HepG2 (cell line): ENCODE results near the gene IGSF5. TPM values are rescaled to one million over a fixed set of nuclear protein-coding genes. Genes with fewer than 3 reads are reported as not detected.

ENCODE experiments used
- ATAC-seq: fragments of 200-7000 bp; cut with Tn5 transposase; 3 replicates; pipeline ENCODE4 v1.9.1; 2020; ENCODE audit warnings: mild to moderate bottlenecking, moderate library complexity
- BruUV-seq: library from RNA; stranded (reverse); fragments of 400-500 nt; replicated peaks from 2 replicates; lab custom pipeline; 2021; lab: Mats Ljungman, UMichigan
- CTCF ChIA-PET: fragments of 300-600 bp; formaldehyde crosslinking; extraction: SDS; loops from one replicate; lab custom pipeline; 2021; ENCODE audit warnings: low total read pairs, inconsistent platforms, low intra/inter-chr PET ratio; lab: Yijun Ruan, JAX
- POLR2A ChIA-PET: fragments of 350-600 bp; sonication (Branson Sonifier 250); formaldehyde crosslinking; loops from one replicate; lab custom pipeline; 2020; ENCODE audit warnings: antibody characterized with exemption, inconsistent platforms; lab: Yijun Ruan, JAX
- DNase-seq: peaks from one replicate; pipeline ENCODE4 v3.0.0-alpha.2; 2015; ENCODE audit warnings: low spot score
- FAIRE-seq: peaks from 3 replicates; lab custom pipeline; 2011; peaks lifted over from hg19 to GRCh38; lab: Jason Lieb, UNC
- H2AFZ ChIP-seq: one replicate; pipeline ENCODE4 v1.6.1; 2011; ENCODE audit warnings: low read length, inconsistent platforms
- H3K27ac ChIP-seq: fragments of 300-600 bp; 3 replicates; pipeline ENCODE4 v1.8.0; 2011; ENCODE audit warnings: mixed run types, mild to moderate bottlenecking, mixed read lengths, low read length, inconsistent platforms; ENCODE audit not compliant: insufficient read depth; ENCODE audit errors: extremely low read length
- H3K27me3 ChIP-seq, 2 experiments: fragments of 200-600 bp in 1 of 2; 2 replicates in 1 of 2; 3 replicates in 1 of 2; pipeline versions ENCODE4 v1.6.0 to v1.8.0; 2011; ENCODE audit warnings: low read length in 2 of 2, mild to moderate bottlenecking in 2 of 2, moderate library complexity in 2 of 2, inconsistent platforms in 1 of 2; ENCODE audit not compliant: insufficient read depth in 2 of 2, control insufficient read depth in 1 of 2
- H3K36me3 ChIP-seq, 2 experiments: fragments of 200-600 bp in 1 of 2; replicated peaks in 1 of 2; 2 replicates in 1 of 2; 3 replicates in 1 of 2; pipeline versions ENCODE4 v1.5.1 to v1.8.0; 2011; ENCODE audit warnings: low read length in 2 of 2, inconsistent platforms in 1 of 2; ENCODE audit not compliant: insufficient read depth in 2 of 2, control insufficient read depth in 1 of 2
- H3K4me1 ChIP-seq: 2 replicates; pipeline ENCODE4 v1.5.1; 2012; ENCODE audit warnings: low read length, inconsistent platforms; ENCODE audit not compliant: insufficient read depth
- H3K4me2 ChIP-seq: 2 replicates; pipeline ENCODE4 v1.6.0; 2011; ENCODE audit warnings: low read depth, low read length, inconsistent platforms
- H3K4me3 ChIP-seq, 3 experiments: fragments of 200-600 bp in 1 of 3; sonication (generic), shearing (Covaris generic) in 1 of 3; replicated peaks in 1 of 3; 2 replicates each; pipeline ENCODE4 v1.5.1; 2011 to 2016; ENCODE audit warnings: low read length in 3 of 3, inconsistent platforms in 2 of 3, low read depth in 2 of 3, mild to moderate bottlenecking in 2 of 3, control low read depth in 1 of 3, mixed read lengths in 1 of 3; ENCODE audit not compliant: insufficient read depth in 1 of 3
- H3K79me2 ChIP-seq: one replicate; pipeline ENCODE4 v1.6.1; 2011; ENCODE audit warnings: low read length, inconsistent platforms; ENCODE audit not compliant: insufficient read depth
- H3K9ac ChIP-seq: 2 replicates; pipeline ENCODE4 v1.6.0; 2011; ENCODE audit warnings: mild to moderate bottlenecking, low read depth, low read length, inconsistent platforms; ENCODE audit not compliant: insufficient read depth
- H3K9me3 ChIP-seq: 2 replicates; pipeline ENCODE4 v1.5.1; 2012; ENCODE audit warnings: mild to moderate bottlenecking, low read length
- H4K20me1 ChIP-seq: 2 replicates; pipeline ENCODE4 v1.6.0; 2011; ENCODE audit warnings: inconsistent platforms, mild to moderate bottlenecking, low read length, moderate library complexity; ENCODE audit not compliant: insufficient read depth
- DDIT3 ChIP-seq: sonication (generic); formaldehyde crosslinking; IDR thresholded peaks from 2 replicates; pipeline ENCODE4 v1.4.0; 2020; ENCODE audit warnings: mild to moderate bottlenecking, missing genetic modification reagents
- JUNB ChIP-seq: sonication (generic); formaldehyde crosslinking; IDR thresholded peaks from 2 replicates; pipeline ENCODE4 v1.8.0; 2022; ENCODE audit warnings: missing genetic modification reagents, mild to moderate bottlenecking, borderline replicate concordance
- KDM3A ChIP-seq: IDR thresholded peaks from 2 replicates; pipeline ENCODE4 v1.6.1; 2018; ENCODE audit warnings: low read depth, missing compliant biosample characterization
- MLX ChIP-seq: IDR thresholded peaks from 2 replicates; pipeline ENCODE4 v1.6.1; 2016
- PATZ1 ChIP-seq: sonication (generic); formaldehyde crosslinking; IDR thresholded peaks from 2 replicates; pipeline ENCODE4 v1.4.0; 2020; ENCODE audit warnings: missing genetic modification reagents
- PAWR ChIP-seq: sonication (generic); formaldehyde crosslinking; IDR thresholded peaks from 2 replicates; pipeline ENCODE4 v1.4.0; 2020; ENCODE audit warnings: missing genetic modification reagents, mild to moderate bottlenecking, borderline replicate concordance
- RBAK ChIP-seq: sonication (generic); formaldehyde crosslinking; IDR thresholded peaks from 2 replicates; pipeline ENCODE4 v1.5.1; 2020; ENCODE audit warnings: mild to moderate bottlenecking, missing genetic modification reagents
- RXRB ChIP-seq: IDR thresholded peaks from 2 replicates; pipeline ENCODE4 v1.6.1; 2016; ENCODE audit warnings: borderline replicate concordance, missing genetic modification reagents, missing compliant biosample characterization
- SKI ChIP-seq: fragments of 450-650 bp; IDR thresholded peaks from one replicate; pipeline ENCODE4 v1.6.1; 2018; ENCODE audit warnings: mild to moderate bottlenecking; ENCODE audit not compliant: partially characterized antibody
- SNAPC4 ChIP-seq: sonication (generic); formaldehyde crosslinking; IDR thresholded peaks from 2 replicates; pipeline ENCODE4 v1.4.0; 2020; ENCODE audit warnings: mild to moderate bottlenecking, missing genetic modification reagents
- SOX13 ChIP-seq, 3 experiments: fragments of 450-650 bp in 1 of 3; sonication (generic) in 1 of 3; formaldehyde crosslinking in 1 of 3; IDR thresholded peaks in 2 of 3; conservative IDR thresholded peaks in 1 of 3; 2 replicates each; pipeline versions ENCODE4 v1.5.0 to v1.6.1; 2016 to 2020; ENCODE audit warnings: antibody characterized with exemption in 1 of 3, mild to moderate bottlenecking in 1 of 3, missing compliant biosample characterization in 1 of 3, missing genetic modification reagents in 1 of 3, moderate library complexity in 1 of 3
- SRY ChIP-seq: sonication (generic); formaldehyde crosslinking; IDR thresholded peaks from 2 replicates; pipeline ENCODE4 v1.8.0; 2022; ENCODE audit warnings: mild to moderate bottlenecking, missing genetic modification reagents
- THYN1 ChIP-seq: sonication (generic); formaldehyde crosslinking; IDR thresholded peaks from 2 replicates; pipeline ENCODE4 v1.8.1; 2023; ENCODE audit warnings: low read depth, mild to moderate bottlenecking, moderate library complexity, missing genetic modification reagents, borderline replicate concordance
- TMF1 ChIP-seq: sonication (generic); formaldehyde crosslinking; IDR thresholded peaks from 2 replicates; pipeline ENCODE4 v1.8.1; 2022; ENCODE audit warnings: low read depth, missing genetic modification reagents
- ZC3H13 ChIP-seq: sonication (generic); formaldehyde crosslinking; IDR thresholded peaks from 2 replicates; pipeline ENCODE4 v1.8.1; 2023; ENCODE audit warnings: mild to moderate bottlenecking, missing genetic modification reagents, moderate library complexity
- ZNF10 ChIP-seq: sonication (generic); formaldehyde crosslinking; IDR thresholded peaks from 2 replicates; pipeline ENCODE4 v1.4.0; 2020; ENCODE audit warnings: mild to moderate bottlenecking, low read depth, missing genetic modification reagents, borderline replicate concordance
- ZNF672 ChIP-seq: sonication (generic); formaldehyde crosslinking; IDR thresholded peaks from 2 replicates; pipeline ENCODE4 v1.8.1; 2022; ENCODE audit warnings: missing genetic modification reagents
- ZNF816 ChIP-seq: sonication (generic); formaldehyde crosslinking; IDR thresholded peaks from 2 replicates; pipeline ENCODE4 v1.8.0; 2022; ENCODE audit warnings: missing genetic modification reagents, mild to moderate bottlenecking, borderline replicate concordance
- WGBS: methylation state at CpG from one replicate; pipeline ENCODE4 v1.1.6; 2017; ENCODE audit warnings: low lambda C conversion rate; 5-methylcytosine and 5-hydroxymethylcytosine counted together
- in situ Hi-C: cut with HindIII; loops from 2 replicates; pipeline ENCODE4 v1.10.0; 2017; ENCODE audit warnings: low pct_unique_long_range_greater_than_20kb; ENCODE audit not compliant: extremely low pct_ligation_motif_present
- intact Hi-C: fragments of 100-400 bp; cut with micrococcal nuclease; formaldehyde crosslinking; loops from one replicate; pipeline ENCODE4 v1.10.0; 2022; ENCODE audit not compliant: unreplicated experiment
- polyA plus RNA-seq, 8 experiments: library from polyadenylated mRNA; depleted of rRNA in 3 of 8; stranded (reverse) in 7 of 8; unstranded in 1 of 8; fragments of >200 nt; fragmentation: Illumina TruSeq in 4 of 8; extraction: Trizol in 4 of 8; gene quantifications; 2 replicates each; pipeline versions ENCODE4 v1.2.1 to v1.2.3, GENCODE V29; 2011 to 2016; ENCODE audit warnings: low read depth in 4 of 8, missing spikeins in 1 of 8, mixed read lengths in 1 of 8; ENCODE audit not compliant: insufficient read depth in 1 of 8
- total RNA-seq, 5 experiments: library from RNA; depleted of rRNA; stranded (reverse); fragments of >200 nt; fragmentation: Illumina TruSeq; extraction: Trizol; gene quantifications; 2 replicates each; pipeline ENCODE4 v1.2.3, GENCODE V29; 2016; ENCODE audit warnings: low read depth in 1 of 5

The IGSF5 gene
- total and polyA plus RNA-seq, 2 of the 13 experiments (the other 11 are each of a cell fraction or from before 2014, with no cell fraction given): not detected

- 22% methylated on average over 3 of the region's 3 CpGs for WGBS
- no peaks in the 10 kb centered on the region for H4K20me1 ChIP-seq
- H3K36me3 ChIP-seq: no peaks in the 10 kb centered on the region
- H3K4me2 ChIP-seq: no peak overlapping the region
- no TSS peak for BruUV-seq
- ATAC-seq (no peak), FAIRE-seq (no peak), DNase-seq (no peak)
- no peaks in the 10 kb centered on the region for H3K9me3 ChIP-seq
- H2AFZ ChIP-seq: no peak overlapping the region
- H3K9ac ChIP-seq: no peak overlapping the region
- ChIA-PET CTCF (no interaction called here), POLR2A (no interaction called here)
- intact Hi-C loops: no loop called here
- no peaks in the 10 kb centered on the region for H3K27me3 ChIP-seq
- no peaks in the 10 kb centered on the region for H3K79me2 ChIP-seq
- no peaks in the 10 kb centered on the region for H3K4me1 ChIP-seq
- no peak overlapping the region for H3K4me3 ChIP-seq
- in situ Hi-C loops: loop anchor here (25.0 kb wide), 1 partner anchor 331 kb away; no protein-coding TSS in a partner anchor
- no peak overlapping the region for H3K27ac ChIP-seq
- TF ChIP-seq SNAPC4 (CRISPR knock-in tag) (no peak), PAWR (CRISPR knock-in tag) (no peak), SKI (no peak), DDIT3 (CRISPR knock-in tag) (no peak), TMF1 (CRISPR knock-in tag) (no peak), KDM3A (CRISPR knock-in tag) (no peak), ZNF672 (CRISPR knock-in tag) (no peak), MLX (no peak), JUNB (CRISPR knock-in tag) (no peak), ZNF816 (CRISPR knock-in tag) (no peak), SRY (CRISPR knock-in tag) (no peak), RBAK (CRISPR knock-in tag) (no peak), THYN1 (CRISPR knock-in tag) (no peak), RXRB (CRISPR knock-in tag) (no peak), ZC3H13 (CRISPR knock-in tag) (no peak), ZNF10 (CRISPR knock-in tag) (no peak), PATZ1 (CRISPR knock-in tag) (no peak), SOX13 (IDR thresholded peaks at IDR 0.05) (no peak), SOX13 (CRISPR knock-in tag; conservative IDR thresholded peaks at IDR 0.05 in 1 of 2, IDR thresholded peaks at IDR 0.05 in 1 of 2) (no peak)
Measured at GRCh38 chr21:39781331-39781730, 36.3 kb downstream of the IGSF5 start.
